HG03045 (cell line): ENCODE results near the gene DMRT1.

Experiments
- ATAC-seq: cut with Tn5 transposase; IDR thresholded peaks from one replicate; pipeline ENCODE4 v1.9.1; 2021; ENCODE audit warnings: mild to moderate bottlenecking, moderate library complexity; ENCODE audit not compliant: unreplicated experiment

DMRT1 gene

DNA sequence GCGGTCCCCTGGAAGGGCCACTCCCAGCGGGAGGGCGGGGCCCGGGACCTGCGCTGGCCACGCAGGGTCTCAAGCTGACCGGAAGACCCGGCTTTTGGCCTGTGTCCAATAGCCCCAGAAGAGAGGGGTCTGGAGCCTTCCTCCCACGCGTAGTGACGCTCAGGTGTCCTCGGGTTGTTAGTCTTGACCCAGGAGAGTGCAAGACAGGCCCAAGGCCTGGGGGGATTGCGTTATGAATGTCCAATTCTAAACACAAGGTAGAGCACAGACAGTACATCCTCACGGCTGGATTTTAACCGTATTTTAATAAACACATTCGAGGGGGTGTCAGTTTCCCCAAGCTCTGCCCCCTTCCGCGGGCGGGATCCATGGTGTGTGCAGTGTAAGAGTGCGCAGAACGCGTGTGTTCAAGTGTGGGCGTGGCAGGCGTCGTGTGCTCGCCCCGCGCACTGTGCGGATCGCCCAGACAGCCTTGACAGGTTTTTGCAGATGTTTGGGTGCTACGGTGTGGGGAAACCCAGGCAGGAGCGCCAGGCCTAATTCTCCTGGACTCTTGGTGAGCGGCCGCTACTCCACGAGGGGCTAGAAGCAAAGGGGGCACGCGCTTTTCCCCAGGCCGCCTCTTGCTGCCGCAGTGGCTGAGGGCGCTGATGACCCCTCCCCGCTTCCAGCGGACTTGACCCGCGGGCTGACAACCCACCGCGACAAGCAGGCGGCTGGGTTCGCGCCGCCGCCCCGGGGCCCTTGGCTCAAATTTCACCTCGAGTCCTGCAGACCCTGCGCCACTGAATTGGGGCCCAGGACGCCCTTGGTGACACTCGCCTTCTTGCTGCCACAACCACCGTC is 128.9 kb downstream of the DMRT1 start:
- no peak for ATAC-seq

DNA sequence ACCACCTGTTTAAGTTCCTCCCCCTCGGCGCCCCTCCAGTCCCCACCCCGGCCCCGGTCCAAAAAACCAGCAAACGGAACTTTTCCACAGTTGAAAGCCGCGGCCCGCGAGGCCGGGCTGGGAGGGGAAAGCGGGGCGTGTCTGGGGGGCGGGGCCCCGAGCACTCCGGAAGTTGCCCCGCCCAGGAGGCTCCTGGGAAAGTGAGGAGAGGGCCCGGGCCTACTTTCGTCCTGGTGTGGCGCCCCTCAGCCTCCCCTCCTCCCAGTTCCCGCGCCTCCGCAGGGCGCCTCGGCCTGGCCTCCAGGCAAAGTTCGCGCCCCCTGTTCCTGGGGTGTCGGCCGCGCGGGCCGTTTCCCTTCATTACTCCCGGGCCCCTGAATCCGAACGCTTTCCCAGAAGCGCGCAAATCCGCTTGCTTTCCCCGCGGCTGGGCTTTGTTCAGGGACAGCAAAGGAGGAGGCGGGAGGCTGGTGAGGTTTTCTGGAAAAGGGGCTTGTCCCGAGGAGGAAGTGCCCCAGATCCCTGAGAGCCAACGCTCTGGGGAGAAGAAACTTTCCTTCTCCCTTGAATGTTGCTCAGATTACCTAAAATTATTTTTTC is 130.5 kb downstream of the DMRT1 start:
- no peak for ATAC-seq

DNA sequence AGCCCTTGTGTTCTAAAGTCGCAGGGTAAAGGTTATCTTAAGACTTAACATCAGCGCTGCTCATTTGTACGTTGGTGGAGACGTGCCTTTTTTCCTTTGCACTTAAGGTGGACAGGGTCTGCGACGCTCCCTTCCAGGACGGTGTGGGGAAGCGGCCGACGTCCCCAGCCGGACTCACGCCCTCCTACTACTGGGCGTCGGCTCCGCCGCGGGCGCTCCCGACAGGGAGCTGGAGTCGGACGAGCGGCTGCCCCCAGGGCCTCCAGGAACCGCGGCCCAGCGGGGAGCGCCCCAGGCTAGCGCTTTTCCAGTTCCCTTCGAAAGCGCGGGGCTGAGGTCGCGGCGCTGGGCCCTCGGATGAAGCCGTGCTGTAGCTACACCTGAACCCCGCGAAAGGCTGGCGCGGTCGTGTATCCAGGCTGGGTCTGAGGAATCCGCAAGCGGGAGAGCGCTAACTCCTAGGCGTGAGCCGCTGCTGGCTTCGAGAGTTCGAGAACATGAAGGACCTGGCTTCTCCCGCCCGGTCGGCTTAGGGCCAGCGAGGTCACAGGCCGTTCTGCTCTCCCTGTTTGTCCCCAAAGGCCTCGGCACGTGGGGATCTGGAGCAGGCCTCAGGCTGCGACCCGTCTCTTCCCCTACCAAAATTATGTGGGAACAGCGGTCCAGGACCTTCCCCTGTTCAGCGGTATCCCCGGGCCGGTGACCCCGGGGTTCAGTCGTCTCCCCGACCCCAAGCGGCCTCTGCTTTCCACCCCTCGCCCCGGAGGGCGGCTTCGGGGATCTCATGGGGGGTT is 131.2 kb downstream of the DMRT1 start:
- no peak for ATAC-seq

DNA sequence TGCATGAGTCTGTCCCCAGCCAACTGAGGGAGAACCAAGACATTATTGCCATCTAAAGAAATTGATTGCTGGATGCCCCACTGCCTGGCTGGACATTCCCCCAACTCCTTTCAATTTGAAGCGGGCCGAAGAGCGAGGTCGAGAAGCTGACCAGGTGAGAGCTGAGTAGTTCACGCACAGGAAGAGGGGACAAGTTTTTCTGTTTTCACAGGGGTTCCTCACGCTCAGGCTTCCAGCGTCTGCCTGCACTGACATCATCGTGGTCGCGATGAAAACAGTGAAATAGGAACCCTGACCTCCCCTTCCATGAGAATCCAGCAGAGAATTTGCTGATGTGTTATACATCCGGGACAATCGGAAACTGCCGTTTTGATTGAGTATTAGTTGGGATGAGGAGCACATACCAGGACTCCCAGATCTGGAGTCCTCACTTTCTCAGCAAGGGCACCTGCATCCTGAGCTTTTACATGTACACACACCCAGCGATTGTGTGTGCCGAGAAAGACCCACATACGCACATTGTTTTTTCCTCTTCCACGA is 131.9 kb downstream of the DMRT1 start:
- no peak for ATAC-seq

DNA sequence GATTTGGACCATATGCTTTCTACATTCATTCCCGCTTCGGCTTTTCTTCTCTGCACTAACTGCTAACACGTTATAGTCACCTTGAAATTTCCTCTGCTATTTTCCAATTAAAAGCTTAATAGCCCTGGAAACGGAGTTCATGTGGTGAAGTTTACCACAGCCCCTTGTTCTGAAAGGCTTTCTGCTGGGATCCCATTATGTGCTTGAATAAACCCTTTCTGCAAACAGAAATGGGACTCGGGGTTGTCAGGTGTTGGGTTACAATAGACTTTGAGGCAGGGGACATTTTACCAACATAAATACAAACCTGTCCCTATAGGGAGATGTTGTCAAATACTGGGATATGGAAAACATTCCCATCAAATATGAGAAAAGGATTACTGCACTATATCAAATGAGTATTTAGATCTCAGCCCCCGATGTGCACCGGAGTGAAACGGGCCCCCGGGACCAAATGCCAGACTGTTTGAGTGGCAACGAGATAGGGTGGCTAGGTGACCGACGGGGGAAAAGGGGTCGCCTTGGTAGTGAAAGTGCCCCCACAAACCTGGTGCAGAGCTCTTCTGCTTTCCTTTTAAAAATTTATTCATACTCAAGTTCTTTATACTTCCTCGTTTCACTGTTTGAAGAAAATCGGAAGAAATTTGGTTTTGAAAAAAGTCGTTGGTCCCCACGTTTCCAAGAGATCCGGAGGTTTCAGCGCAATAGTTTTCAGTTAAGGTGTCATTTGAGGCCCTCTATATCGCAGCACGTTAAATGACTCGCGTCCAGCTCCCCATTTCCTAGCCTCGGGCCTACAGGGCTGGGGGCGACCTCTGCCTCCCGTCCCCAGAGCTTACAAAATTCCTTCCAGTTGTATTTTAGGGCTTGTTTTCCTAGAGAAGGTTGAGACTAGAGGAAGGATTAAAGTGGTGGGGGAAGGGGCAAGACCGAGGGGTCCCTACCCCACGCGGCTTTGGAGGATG is 132.8 kb downstream of the DMRT1 start:
- no peak for ATAC-seq

DNA sequence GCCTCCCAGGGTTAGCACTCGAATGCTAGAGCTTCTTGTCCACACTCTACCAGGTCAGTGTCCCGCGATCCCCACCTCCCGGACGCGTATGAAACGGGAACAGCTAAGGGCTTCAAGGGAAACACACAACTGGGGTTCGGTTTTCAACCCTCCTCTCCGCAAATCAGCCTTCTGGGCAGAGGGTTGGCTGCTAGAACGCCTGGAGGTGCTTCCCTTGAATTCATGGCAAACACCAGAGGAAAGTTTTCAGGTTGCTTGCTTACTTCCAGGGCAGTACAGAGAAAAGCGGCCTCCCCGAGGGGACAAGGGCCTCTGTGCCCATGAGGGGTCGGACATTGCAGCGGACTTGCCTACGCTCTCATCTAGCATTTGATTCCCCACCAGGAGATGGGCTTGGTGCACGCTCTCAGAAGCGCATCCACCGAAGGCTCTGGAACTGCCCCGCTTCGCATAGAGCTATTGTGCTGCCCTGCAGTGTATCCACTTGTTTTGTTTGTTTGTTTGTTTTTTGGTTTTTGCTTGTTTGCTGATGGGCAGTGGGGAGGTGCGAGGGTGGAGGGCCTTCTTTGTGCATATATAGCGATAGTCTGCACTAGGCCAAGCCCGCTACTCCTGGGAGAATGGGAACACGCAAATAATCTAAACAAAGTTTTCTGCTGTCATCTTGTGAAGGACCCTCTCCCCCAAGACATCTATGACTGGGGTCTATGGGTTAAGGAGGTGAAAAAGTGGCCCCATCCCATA is 133.7 kb downstream of the DMRT1 start:
- no peak for ATAC-seq

DNA sequence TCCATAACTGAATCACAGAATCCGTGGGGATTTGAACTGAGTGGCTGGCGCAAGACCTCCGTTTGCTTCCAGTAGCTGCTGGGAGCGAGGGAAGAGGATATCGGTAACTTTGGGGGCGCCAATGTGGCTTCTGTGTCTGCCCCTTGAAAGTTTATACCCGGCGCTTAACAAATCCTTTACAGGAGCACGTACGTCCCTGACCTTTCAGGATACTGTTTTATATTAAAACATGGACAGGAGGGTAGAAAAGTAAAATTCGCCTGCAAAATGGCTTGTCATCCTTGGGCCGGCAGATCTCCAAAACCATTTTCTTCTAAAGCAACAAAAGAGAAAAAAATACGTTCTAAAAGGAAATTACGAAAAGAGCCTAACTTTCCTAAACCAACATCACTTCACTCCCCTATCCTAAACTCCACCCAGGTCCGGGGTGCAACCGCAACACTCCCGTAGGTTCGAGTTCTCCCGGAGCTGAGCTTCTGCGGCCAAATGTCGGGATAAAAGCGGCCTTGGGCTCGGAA is 134.3 kb downstream of the DMRT1 start:
- no peak for ATAC-seq

DNA sequence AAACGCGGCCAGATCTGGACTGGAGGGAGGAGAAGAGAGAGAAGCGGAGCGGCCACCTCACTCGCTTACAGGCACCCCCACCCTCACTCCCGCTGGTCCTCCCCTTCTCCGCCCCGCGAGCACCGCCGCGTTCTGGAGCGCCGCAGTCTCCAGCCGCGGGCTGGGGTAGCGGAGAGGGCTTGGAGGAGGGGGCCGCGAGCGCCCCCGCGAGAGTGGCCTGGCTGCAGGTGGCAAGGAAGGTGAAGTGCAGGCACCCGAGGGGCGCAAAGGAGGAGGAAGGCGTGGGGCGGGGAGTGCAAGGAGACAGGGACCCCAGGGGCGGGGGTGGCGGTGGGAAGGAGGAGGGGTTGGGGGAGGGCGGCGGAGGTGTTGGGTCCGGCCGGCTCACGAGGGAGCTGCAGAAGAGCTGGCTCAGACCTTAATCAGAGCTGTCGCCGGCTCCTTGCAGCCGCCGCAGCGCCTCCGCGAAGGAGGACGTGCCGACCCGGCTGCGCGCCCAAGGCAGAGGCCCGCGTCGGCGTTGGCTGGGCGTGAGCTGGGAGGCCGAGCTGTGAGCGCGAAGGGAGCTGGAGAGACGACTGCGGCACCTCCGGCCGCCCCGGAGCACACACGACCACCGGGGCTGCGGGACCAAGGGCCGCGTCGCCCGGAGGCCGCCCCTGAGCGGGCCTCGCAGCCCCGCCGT is 134.9 kb downstream of the DMRT1 start, which contains the start of gene DMRT3:
Gene DMRT3, plus strand, starts transcription at position 398 of the 685 bp plus-strand sequence. CDS start 347 bp downstream, outside the sequence.
- no peak for ATAC-seq

DNA sequence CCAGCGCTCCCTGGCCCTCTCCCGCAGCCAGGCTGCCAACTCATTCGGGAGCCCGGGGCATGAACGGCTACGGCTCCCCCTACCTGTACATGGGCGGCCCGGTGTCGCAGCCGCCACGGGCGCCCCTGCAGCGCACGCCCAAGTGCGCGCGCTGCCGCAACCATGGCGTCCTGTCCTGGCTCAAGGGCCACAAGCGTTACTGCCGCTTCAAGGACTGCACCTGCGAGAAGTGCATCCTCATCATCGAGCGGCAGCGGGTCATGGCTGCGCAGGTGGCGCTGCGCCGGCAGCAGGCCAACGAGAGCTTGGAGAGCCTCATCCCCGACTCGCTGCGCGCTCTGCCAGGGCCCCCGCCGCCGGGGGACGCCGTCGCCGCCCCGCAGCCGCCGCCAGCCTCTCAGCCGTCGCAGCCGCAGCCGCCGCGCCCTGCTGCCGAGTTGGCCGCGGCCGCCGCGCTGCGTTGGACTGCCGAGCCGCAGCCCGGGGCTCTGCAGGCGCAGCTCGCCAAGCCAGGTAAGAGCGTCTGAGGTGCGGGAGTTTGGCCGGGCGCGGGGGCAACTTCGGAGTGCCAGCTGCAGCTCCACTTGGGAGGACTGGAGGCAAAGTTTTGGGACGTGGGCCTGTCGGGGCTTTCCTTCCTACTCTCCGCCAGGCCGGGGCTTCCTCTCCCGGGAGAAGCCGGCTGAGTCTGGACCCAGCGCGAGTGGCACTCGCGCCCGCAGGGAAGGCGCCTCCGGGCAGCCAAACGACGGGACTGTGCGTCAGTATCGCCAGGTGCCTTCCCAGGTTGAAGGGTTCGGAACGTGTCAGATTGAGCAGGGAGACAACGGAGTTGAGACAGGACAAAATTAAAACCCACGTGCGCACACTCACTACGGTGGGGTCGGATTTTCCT is 135.7 kb downstream of the DMRT1 start:
- ATAC-seq = no peak

DNA sequence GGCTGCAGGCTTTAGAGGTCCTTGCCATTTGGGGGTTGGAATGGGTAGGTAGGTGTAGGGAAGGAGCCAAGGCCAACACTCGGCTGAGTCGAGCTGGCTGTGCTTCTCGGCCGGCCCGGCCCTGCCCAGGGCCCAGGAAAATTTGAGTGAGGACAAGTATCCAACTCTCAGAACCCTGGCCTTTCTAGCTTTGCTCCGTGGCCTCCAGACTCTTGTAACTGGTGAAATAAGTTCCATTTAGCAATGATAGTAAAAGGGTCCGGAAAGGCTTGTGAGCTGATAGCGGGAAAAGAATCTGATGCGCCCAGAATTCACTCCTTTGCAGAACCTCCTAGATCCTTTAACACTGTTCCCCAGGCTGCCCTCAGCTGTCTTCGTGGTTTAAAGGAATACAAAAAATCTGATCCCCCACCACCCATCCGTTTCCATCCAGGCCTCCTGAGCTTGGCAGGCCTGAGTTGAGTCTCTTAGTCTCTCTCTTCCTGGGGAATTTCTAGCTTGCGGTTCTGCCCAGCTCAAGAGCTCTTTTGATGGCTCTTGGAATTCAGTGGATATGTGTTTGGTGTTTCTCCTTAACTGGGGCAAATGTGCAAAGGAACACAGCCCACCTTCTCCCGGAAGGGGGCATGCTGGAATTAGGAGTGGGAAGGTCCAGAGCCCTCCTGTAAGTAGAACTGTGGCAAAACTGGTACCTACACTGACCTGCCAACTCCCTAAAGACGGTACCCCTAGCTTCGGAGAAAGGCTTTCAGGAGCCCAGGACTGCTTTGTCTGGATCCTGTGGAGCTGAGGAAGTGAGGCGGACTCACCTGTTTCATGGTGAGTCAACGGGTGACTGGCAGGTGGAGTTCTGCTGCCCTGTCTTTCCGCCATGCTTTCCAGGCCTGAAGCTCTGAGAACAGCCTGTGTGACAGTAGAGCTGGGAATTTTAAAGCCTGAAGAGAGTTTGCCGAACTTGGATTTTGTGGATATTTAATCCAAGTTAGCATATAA is 136.6 kb downstream of the DMRT1 start:
- no peak for ATAC-seq

DNA sequence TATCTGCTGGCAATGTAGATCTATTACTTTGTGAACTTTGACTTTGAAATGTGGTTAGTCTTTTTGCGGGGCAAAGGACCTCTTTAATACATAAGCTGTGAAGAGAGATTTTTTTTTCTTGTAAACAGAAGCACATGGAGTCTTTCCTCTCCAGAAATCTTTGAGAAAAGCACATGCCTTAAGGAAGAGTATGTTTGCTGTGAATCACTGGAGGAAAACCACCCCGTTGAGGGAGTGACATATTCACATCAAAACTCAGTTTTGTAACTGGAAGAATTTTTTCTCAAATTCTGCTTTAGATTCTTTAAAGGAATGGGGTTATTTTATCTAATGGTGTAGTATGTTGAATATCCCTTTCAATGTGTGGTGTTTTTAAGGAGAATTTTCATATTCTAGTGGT is 138.5 kb downstream of the DMRT1 start:
- no peak for ATAC-seq

DNA sequence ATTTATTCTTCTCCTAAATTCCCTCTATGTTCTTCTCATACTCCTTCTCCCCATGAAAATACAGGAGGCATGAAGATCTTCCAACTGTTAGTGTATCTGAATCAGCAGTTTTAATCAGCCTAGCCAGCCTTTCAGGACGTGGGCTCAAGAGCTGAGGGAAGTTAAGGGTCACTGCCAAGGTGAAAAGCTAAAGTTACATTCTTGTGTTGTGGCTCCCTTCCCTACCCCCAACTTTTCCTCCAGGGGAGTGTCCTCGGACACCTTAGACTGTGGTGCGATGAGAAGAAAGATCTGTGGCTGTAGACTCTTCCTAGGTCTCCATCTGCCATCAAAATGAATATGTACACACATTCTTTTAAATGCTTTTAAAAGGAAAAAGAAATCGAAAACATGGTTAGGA is 139.1 kb downstream of the DMRT1 start:
- ATAC-seq = no peak

DNA sequence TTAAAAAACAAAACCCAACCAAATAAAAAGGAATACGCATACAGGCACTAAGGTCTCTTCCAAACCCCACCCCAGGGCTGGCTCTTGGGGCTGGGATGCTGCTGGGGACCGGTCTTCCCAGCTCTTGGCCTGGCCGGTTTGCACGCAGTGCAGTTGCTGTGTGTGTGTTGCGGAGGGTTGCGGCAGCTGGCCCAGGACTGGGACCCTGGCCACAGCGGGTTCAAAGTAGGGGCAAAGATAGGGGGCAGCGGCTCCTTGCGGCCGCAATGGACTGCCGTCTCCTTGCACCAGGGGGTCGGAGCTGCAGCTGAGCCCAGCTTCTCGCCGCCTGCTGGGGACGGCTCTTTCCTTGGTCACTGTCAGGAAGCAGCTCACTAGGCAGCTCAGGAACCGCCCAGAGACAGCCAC is 140.0 kb downstream of the DMRT1 start:
- no peak for ATAC-seq

DNA sequence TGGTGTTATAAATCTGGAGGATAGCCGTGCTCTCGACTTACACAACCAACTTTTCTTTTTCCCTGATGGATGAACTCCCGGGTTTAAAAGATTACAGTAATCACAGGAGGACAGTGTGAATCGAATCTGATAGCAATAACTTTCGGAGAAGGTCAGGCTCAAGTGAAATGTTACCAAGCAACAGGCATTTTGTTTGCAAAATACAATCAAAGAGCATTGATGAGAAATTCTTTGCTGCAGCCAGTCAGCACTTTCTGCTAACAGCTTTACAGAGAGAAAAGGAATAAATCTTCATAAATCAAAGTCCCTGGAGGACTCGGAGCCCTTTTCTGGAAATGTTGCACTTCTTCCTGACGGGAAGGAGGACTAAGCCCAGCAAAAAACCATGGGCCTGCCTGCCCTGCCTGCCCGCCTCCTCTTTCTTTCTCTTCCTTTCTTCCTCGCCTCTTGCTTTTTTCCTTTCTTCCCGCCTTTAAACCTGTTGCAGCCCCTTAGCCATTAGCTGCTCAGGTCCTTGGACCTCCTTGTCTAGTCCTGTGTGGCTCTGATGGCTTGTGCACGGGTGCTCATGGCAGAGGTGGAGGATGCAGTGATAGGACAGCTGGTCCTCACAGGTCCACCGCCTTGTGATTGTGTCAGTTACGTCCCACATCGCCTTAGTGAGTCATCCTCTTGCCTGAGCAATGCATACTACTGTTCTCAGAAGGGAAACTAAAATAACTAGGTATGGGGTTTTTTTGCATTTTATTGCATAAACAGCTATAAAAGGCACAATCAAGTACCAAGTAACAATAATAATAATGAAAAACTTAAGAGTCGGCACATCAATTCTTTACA is 141.1 kb downstream of the DMRT1 start:
- ATAC-seq = no peak

DNA sequence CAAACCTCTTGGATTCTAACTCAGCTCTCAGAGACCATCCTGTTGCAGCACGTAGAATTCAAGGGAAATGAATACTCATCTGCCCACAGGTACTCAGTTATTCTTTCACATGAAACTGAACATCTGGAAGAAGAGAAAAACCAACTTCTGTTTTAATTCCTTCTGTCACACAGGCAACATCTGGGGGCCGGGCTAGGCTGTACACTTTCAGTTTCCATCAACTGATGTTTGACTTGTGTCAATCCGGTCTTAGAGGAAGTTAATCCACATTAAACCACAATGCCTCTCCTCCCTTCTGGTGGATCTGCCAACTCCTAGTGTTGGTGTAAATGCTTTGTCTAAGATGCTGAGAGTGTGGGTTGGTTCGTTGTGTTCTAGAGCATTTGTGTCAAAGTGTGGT is 152.5 kb downstream of the DMRT1 start:
- ATAC-seq = no peak

DNA sequence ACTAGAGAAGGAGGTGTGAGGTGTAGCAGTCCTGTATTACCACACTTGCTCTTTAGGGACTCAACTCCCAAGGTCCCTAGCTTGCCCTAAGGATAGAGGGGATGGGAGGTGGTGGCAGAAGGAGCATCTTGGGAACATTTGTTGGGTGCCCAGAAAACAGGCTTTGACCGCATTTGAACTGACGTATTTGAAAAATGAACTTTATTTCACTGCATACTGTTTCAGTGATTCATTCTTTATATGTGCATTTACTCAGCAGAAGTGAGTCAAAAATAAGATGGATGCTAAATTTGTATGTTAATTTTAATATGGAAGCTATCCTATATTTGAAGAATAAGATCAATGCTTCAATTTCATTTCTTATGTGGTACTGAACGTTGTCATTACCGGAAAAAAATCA is 153.7 kb downstream of the DMRT1 start:
- no peak for ATAC-seq
